Measurements from ENCODE around the gene FNDC4.

Gene FNDC4

DNA sequence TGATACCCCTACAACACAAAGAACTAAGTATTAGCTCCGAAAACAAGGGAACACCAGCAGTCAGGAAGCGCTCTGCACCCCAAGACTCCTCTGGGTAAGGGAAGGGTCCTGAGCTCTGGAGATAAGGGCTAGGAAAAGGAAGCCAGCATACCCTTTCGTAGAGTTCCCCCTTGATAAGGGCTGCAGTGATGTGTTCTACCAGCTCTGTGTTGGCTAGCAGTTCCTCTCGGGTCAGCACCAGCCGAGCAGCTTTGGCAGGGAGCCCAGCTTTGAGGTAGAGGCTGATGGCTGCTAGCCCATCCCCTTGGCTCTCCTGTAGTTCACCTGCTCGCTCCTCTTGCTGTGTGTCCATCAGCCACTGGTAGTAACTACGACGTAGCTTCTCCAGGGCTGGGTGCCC is 33.9 kb downstream of the FNDC4 start:
- no peak overlapping the region for H3K27ac ChIP-seq
- TF ChIP-seq, protein P1, sequence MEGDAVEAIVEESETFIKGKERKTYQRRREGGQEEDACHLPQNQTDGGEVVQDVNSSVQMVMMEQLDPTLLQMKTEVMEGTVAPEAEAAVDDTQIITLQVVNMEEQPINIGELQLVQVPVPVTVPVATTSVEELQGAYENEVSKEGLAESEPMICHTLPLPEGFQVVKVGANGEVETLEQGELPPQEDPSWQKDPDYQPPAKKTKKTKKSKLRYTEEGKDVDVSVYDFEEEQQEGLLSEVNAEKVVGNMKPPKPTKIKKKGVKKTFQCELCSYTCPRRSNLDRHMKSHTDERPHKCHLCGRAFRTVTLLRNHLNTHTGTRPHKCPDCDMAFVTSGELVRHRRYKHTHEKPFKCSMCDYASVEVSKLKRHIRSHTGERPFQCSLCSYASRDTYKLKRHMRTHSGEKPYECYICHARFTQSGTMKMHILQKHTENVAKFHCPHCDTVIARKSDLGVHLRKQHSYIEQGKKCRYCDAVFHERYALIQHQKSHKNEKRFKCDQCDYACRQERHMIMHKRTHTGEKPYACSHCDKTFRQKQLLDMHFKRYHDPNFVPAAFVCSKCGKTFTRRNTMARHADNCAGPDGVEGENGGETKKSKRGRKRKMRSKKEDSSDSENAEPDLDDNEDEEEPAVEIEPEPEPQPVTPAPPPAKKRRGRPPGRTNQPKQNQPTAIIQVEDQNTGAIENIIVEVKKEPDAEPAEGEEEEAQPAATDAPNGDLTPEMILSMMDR (IDR thresholded peaks at IDR 0.05), result no peak
- TF ChIP-seq ZFX (IDR thresholded peaks at IDR 0.05; ENCODE audit: borderline replicate concordance), result no peak

DNA sequence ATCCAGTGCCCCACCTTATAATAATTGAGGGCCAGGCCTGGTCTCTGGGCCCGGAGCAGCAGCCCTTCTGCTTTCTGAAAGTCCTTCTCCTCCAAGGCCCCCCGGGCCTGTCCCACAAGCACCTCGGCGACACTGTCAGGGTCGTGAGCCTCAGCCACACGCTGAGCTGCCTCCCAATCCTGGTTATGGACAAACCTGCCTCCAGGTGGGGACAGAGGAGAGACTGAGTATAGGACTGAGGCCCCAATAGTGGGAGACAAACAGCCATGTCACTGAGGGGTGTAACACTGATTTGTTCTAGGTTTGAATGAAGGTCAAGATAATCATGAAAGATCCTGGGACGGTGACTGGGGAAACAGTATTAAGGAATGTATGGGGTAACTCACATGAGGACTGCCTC is 41.0 kb downstream of the FNDC4 start:
- TF ChIP-seq, protein P1 (IDR thresholded peaks at IDR 0.05), result no peak
- no peak for TF ChIP-seq ZFX (IDR thresholded peaks at IDR 0.05; ENCODE audit: borderline replicate concordance)

DNA sequence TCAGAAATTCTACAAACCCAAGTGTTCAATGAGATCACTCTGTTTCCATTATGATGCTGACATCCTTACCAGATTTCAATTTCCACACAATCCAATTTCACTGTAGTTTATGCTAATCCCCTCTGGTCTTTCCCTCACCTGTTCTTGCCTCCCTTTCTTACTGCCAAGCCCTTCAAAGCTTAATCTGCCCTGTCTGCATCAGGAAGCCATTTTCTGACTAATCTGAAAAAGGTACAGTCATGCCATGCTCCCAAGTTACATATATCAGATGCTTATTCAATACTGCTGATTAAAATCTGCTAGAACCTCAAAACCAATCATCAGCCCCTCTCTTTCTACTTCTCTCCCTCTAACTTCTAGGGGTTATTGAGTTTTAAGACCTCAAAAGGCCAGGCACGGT is 43.9 kb downstream of the FNDC4 start:
- TF ChIP-seq, protein P1 (IDR thresholded peaks at IDR 0.05), result no peak
- no peak for TF ChIP-seq ZFX (IDR thresholded peaks at IDR 0.05; ENCODE audit: borderline replicate concordance)

More for the DNA sequence above, 41.0 kb downstream of the FNDC4 start:
- no peak overlapping the region for H3K27ac ChIP-seq

DNA sequence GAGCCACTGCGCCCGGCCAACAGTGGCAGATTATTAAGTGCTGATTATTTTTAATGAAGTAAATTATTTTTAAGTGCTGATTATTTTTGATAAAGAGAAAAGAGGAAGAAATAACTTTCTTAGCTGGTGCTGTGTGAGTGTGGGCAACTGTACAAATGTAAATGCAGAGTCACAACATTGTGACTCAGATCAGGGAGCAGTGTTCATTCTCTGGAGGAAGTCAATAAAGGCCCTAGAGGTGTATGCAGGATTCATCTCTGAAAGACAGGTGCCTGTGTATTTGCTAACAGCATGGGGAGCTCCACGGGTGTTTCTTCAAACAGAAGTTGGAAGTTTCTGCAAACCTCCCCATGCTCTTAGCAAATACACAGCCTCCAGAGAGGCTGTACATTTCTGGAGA is 46.6 kb downstream of the FNDC4 start:
- no peak overlapping the region for H3K27ac ChIP-seq
- TF ChIP-seq, protein P1 (IDR thresholded peaks at IDR 0.05), result no peak
- TF ChIP-seq ZFX (IDR thresholded peaks at IDR 0.05; ENCODE audit: borderline replicate concordance), result no peak

More for the DNA sequence above, 43.9 kb downstream of the FNDC4 start:
- H3K27ac ChIP-seq, result no peak overlapping the region

DNA sequence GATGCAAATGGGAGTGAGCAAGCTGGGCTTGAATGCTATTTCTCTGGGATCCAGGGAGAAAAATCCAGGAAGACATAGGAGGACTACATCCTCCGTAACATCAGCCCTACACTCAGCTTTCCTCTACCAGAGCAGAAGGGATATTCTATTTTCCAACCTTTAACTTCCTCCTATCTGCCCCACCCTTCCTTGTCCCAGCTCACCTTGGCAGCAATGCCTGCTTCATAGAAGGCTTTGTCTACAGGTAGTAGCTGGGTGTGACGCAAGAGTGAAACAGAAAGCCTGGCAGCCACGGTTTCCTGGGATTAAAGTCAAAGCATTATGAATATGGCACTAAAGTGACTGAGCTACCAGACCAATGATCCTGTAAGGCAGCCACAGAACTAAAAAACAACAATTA is 48.9 kb downstream of the FNDC4 start:
- no peak for TF ChIP-seq ZFX (IDR thresholded peaks at IDR 0.05; ENCODE audit: borderline replicate concordance)
- TF ChIP-seq, protein P1 (IDR thresholded peaks at IDR 0.05), result no peak
- peak overlapping the region; percentile 40 for H3K27ac ChIP-seq

DNA sequence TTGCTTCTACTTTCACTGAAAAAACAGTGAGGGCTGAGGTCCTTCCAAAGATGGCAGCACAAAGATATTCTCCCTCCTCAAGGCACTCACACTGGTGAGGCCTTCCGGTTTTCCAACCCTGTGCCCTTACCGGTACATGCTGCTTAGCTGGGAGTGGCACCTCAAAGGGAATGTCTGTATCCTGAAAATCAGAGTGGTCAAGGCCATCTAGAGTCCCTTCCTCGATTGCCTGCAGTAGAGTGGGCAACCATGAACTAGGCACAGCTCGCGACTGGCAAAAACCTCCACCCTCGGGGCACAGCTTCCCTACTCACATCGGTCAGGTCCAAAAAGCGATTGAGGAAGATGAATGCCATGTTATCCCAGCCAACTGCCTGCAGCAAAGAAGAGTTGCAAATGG is 49.4 kb downstream of the FNDC4 start:
- H3K27ac ChIP-seq, result peak overlapping the region; percentile 40
- no peak for TF ChIP-seq ZFX (IDR thresholded peaks at IDR 0.05; ENCODE audit: borderline replicate concordance)
- TF ChIP-seq, protein P1 (IDR thresholded peaks at IDR 0.05), result no peak

DNA sequence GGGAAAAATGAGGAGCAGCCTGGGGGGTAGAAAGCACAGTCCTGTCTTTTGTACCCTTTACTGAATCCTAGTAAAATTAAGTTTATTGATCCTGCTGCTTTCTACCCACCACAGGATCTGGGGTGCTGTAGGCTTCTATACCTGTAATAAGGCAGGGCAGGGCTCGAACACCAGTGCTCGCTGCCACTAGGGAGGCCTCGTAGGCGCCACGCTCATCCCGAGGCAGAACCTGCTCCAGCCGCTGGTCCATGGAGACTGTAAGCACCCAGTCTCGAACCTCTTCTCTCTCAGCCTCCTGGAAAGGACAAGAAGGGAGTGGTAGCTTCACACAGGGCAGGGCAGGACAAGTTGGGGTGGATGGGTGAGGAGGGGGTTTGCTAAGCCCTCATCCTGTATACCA is 49.8 kb downstream of the FNDC4 start:
- TF ChIP-seq ZFX (IDR thresholded peaks at IDR 0.05; ENCODE audit: borderline replicate concordance), result no peak
- TF ChIP-seq, protein P1 (IDR thresholded peaks at IDR 0.05), result no peak
- H3K27ac ChIP-seq, result no peak overlapping the region

All from 22Rv1 (cell line).